ENCODE measurements around the gene IL15RA.

DNA sequence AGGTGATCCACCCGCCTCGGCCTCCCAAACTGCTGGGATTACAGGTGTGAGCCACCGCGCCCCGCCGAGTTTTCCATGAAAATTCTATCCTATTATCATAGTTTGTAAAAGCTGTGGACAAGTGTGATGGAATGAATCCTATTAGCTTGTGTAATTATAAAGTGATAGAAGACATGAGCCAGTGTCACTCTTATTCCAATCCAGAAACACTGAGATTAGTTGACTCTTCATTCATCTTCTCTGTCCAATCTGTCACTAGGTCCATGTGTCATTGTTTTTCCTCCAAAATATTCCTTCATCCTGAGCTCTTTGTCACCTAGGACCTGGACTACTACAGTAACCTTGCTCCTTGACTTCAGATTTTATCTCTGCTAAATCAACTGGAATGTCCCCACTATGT, 73.8 kb downstream of the IL15RA start:
- TF ChIP-seq, protein P1, sequence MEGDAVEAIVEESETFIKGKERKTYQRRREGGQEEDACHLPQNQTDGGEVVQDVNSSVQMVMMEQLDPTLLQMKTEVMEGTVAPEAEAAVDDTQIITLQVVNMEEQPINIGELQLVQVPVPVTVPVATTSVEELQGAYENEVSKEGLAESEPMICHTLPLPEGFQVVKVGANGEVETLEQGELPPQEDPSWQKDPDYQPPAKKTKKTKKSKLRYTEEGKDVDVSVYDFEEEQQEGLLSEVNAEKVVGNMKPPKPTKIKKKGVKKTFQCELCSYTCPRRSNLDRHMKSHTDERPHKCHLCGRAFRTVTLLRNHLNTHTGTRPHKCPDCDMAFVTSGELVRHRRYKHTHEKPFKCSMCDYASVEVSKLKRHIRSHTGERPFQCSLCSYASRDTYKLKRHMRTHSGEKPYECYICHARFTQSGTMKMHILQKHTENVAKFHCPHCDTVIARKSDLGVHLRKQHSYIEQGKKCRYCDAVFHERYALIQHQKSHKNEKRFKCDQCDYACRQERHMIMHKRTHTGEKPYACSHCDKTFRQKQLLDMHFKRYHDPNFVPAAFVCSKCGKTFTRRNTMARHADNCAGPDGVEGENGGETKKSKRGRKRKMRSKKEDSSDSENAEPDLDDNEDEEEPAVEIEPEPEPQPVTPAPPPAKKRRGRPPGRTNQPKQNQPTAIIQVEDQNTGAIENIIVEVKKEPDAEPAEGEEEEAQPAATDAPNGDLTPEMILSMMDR (IDR thresholded peaks at IDR 0.05; ENCODE audit: extremely low read depth in 1 of 2, insufficient read depth in 1 of 2, low read depth in 1 of 2, low read length in 2 of 2), result no peak
- TF ChIP-seq POLR2A (IDR thresholded peaks at IDR 0.05; ENCODE audit: low read depth, low read length) (no peak), POLR2AphosphoS5 (IDR thresholded peaks at IDR 0.05; ENCODE audit: insufficient read depth, low read depth, low read length) (no peak)

All from endothelial cell of umbilical vein (primary cell).